ENCODE data around the gene RBP5. TPM values are rescaled to one million over a fixed set of nuclear protein-coding genes. Genes with fewer than 3 reads are reported as not detected.
"Not testable (repeated sequence)": the region's sequence is repeated elsewhere in the genome, so short reads cannot be mapped to it uniquely, and the experiment has no call there.

RBP5 gene
- polyA plus RNA-seq, 4 donors, result 18.4 to 55.4 (median 51.4) TPM

DNA sequence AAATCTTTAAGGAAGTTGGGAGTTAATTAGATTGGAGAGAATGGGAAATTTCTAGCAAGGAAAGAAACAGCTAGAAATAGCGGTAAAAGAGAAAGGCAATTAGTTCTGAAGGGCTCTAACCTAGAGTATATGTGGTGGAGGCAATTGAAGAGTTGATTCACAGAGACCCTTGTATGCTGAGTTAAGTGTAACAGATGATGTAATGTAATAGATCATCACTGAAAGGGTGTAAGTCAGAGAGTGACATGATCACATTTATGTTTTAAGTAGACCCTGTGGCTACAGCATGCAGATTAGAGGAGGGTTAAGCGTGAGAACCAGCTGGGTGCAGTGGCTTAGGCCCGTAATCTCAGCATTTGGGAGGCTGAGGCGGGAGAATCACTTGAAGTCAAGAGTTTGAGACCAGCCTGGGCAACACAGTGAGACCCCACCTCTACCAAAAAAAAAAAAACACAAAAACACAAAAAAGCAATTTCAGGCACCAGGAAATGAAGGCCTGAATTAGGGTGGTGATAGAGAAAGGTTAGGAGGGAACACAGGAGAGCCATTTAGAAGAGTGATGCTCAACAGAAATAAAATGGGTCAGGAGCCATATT lies 3.0 kb downstream of the RBP5 start:
- DNase-seq (ENCODE audit: low read depth in 4 of 4, low spot score in 3 of 4), result no peak

DNA sequence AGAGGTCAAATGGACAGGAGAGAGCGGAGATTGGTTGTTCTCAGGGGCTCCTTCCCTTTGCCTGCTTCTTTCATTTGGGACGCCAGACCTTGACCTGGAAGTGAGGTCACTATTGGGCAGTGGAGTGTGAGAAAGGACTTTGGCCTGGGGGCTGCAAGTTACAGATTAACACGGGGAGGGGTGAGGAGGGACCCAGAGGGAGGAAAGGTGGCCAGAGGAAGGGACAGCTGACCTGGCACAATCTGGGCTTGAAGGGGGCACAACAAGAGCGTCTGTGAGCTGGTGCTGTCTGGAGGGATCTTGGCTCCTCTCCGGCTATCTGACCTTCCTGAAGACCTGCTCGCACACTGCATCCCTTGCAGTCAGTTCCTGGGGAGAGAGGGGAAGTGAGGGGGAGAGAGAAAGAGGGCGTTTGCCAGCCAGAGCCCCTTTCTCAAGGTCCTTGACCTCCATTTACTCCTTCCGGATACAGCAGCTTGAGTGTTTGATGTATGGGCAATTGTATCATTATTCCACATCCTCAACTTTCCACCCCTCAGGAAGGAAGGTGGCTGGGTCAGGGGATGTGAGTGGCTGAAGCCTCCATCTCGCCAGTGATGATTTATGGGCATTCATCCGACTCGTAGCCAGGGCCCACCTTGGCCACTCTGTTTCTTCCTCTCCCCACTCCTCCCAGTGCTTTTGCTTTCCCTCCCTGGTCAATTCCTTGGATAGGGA lies 4.7 kb downstream of the RBP5 start:
- no peak for DNase-seq (ENCODE audit: low read depth in 4 of 4, low spot score in 3 of 4)

DNA sequence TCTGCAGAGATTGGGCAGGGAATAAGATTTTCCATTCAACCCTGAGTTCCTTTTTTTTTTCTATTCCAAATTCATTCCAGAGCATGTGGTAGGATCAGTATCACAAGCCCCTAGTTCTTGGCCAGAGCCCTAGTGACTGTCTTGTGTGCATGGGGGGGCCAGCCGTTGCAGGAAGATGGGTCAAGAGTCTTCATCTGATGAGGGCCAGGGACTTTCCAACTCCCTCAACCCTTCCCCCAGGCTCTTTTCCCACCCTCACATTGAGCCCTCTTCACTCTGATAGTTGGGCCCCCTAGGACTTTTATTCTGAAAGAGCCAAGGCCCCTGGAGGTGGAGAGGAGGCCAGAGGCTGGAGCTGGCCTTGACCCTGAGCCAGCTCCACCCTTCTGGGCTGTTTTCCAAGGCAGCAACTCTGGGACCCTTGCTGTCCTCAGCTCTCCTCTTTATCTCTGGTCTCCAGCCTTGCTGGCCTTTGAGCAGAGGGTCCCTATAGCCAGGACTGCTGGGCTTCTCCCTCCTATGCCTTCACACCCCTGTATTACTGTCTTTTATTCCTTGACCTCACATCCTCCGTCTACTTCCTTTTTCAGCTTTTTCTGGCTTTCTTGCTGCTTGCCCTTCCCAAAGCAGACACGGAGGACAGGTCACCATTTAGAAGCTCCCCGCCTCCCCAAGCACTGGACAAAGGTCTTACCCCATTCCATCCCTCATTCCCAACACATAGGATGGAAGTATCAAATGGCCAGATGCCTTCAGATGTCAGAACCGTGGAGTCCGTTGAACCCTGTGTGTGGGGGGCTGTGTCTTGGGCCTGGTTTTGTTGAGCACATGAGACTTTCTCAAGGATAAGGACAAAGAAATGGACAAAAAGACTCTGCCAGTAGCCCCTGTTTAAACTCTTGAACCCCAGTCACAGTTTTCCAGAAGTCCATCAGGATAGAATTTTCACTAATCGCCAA lies 5.6 kb downstream of the RBP5 start:
- no peak for DNase-seq (ENCODE audit: low read depth in 4 of 4, low spot score in 3 of 4)

DNA sequence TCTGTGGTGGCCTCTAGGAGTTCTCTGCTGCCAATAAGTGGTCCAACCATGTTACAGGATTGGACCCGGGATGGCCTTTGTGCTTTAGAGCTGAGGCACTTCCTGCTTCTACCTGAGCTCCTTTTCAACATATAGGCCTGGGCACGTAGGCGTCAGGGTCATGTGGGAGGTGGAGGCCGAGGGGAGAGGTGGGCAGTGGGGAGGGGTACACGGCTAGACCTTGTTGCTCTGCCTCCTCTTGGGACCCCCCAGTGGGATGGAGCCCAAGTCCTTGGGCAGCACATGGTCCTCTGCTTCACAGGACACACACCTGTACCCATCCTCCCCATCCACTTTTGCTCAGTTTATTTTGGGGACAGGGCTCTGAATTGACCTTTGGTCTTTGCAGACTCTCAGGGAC lies 7.4 kb downstream of the RBP5 start:
- no peak for DNase-seq (ENCODE audit: low read depth in 4 of 4, low spot score in 3 of 4)

DNA sequence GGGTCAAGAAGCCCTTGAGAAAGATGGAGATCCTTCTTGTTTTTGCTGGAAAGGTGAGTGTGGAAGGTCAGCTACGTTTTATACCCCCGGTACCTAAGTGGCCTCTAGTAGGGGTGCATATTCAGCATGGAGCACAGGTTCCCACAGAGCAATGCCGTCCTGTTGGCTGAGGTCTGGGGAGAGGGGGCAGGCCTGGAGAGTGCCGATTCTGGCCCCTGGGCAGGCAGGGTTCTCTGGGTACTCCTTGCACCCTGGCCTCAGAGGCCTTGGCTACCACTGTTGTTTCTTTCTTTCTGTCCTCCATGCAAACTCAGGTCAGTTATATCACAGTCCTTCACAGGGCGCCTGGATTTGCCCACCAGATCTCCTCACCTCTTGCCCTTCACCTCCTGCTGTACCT lies 8.5 kb downstream of the RBP5 start:
- DNase-seq (ENCODE audit: low read depth in 4 of 4, low spot score in 3 of 4), result no peak

DNA sequence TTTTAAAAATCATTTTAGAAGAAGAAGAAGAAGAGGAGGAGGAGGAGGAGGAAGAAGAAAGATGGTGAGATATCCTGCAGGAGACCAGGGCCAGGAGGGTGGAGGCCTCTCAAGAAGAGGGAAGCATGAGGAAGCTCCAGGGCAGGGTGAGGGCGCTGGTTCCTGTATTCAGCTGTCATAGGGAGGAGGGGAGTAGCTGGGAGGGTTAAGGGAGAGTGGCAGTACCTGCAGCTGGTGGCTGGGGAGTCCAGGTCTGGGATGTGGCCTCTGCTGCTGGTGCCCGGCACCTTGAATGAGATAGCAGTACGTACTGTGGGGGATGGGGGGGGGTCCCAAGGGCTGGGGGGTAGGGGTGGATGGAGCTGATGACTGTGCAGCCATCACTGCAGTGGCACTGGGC lies 9.8 kb downstream of the RBP5 start:
- no peak for DNase-seq (ENCODE audit: low read depth in 4 of 4, low spot score in 3 of 4)

DNA sequence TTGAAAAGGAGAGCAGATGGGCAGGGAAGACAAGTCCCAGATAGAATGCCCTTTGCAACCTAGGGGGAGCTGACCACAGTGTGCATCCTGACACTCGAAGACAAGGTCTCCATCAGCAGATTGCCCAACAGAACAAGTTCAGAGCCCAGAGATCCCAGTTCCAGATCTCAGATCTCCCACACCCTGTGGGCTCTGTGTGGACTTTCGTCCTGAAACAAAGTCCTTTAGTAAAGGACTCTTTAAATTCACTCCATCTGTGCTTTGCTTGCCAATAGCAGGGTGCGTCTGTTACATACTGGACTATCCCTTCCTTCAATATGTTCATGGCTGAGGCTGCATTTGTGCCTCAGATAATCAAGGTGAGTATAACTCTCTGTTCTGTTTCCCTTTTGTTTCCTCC lies 11.0 kb downstream of the RBP5 start:
- no peak for DNase-seq (ENCODE audit: low read depth in 4 of 4, low spot score in 3 of 4)

DNA sequence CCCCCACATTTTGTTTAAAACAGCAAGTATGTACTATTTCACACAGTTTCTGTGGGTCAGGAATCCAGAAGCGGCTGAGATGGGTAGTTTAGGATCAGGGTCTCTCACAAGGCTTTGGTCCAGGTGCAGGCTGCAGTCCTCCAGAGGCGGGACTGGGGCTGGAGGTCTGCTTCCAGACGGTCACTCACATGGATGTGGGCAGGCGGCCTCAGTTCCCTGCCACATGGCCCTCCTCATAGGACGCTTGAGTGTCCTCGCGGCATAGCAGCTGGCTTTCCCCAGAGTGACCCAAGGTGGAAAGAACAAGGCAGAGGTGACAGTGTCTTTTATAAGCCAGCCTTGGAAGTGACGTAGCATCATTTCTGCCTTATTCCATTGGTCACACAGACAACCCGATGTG lies 11.8 kb downstream of the RBP5 start:
- DNase-seq (ENCODE audit: low read depth in 4 of 4, low spot score in 3 of 4), result no peak

DNA sequence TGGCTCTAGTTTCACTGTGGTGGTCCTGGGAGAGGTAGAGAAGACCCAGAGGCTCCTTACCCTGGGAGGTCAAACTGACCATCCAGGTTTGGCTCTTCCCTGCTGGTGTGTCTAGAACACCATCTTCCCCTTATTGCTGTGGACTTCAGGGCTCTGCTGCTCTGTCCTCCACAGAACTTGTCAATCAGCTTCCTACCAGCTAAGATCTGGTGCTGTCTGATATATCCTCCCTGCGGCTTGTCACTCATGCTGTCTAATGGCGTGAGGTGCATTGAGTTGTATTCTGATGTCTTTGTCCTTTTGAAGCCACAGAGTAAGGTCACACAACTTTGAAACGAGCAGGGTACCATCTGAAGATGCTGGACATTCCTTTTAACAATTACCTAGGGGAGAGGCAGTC lies 12.5 kb downstream of the RBP5 start:
- no peak for DNase-seq (ENCODE audit: low read depth in 4 of 4, low spot score in 3 of 4)

DNA sequence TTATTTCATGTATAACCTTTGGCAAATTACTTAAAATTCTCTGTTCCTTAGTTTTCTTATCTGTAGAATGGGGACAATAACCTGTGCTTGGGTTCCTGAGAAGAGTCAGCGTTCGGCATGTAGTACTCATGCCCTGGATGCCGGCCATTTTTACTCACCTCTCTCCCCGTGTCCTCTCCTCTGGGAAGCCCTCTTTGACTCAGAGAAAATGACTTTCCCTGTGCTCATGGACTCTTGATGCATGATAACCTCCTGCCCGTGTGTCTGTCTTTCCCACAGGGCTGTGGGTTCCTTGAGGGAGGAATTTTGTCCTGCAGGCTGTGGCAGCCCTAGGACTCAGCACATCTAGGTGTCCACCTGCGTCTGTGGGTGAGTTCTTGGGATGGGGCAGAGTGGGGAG lies 13.8 kb downstream of the RBP5 start:
- DNase-seq (ENCODE audit: low read depth in 4 of 4, low spot score in 3 of 4), result no peak

DNA sequence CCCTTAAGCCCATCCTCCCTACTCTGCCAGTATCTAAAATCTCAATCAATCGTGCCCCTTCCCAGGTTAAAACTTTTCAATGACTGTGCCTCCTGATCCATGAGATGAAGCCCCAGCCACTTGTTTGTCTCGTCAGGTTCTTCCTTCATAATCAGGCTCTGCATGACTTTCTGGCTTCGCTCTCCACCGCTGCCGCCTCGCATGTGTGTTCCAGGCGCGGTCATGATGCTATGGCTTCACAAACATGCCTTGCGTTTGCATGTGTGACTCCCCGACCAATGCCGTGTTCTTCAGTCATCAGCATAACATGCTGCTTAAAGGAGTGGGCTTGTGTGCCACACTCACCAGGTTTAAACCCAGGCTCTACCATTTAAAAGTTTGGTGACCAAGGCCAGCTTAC lies 14.7 kb downstream of the RBP5 start:
- no peak for DNase-seq (ENCODE audit: low read depth in 4 of 4, low spot score in 3 of 4)

DNA sequence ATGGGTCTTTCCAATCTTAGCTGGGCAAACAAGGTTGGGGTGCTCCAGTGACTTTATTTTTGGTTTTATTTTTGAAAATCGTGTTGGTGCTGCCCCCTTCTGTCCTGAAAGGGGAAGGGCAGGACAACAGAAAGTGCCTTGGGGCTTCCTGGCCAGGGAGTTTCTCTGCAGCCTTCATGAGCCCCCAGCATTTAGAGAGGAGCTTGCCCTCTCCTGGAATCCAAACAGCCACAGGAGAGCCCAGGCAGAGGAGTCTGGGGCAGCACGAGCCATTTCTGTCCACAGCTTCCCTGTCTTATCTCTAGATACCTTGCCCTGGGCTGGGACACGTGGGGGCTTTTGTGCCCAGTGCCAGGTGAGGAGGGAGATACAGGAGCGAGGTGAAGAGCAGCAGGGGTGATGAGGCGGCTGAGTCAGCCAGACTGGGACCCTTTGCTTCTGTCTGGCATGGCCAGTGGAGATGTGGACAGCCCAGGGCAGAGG lies 15.3 kb downstream of the RBP5 start:
- no peak for DNase-seq (ENCODE audit: low read depth in 4 of 4, low spot score in 3 of 4)

DNA sequence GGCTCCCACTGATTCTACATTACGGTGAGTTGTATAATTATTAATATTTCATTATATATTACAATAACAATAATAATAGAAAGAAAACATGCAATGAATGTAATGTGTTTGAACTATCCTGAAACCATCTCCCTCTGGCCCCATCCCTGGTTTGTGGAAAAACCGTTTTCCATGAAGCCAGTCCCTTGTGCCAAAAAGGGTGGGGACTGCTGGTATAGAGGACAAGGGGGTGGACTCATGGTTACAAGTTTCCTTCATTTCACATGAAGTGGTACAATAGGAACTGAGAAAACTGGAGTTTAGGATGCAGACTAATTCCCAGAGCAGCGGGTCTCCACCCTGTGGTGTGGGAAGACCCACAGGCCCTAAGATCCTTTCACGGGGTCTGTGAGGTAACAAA lies 16.6 kb downstream of the RBP5 start:
- DNase-seq (ENCODE audit: low read depth in 4 of 4, low spot score in 3 of 4), result no peak

DNA sequence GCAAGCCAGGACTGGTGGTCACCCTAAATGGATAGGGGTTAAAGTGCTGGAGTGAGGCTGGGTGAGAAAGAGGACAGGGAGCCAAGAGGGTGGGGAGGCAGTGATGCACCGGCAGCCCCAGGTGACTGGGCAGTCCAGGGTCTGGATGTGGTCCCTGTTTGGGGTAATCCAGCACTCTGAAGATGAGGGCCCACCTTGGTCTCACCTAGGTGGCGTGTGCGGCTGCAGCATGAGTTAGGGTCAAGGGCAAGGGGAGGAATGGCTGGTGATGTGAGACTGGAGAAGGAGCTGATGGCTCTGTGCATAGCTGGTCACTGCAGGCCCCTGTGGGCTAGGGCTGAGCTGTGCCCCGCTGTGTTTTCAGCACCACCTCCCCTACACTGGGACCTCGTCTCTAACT lies 18.0 kb downstream of the RBP5 start:
- DNase-seq (ENCODE audit: low read depth in 4 of 4, low spot score in 3 of 4), result no peak

DNA sequence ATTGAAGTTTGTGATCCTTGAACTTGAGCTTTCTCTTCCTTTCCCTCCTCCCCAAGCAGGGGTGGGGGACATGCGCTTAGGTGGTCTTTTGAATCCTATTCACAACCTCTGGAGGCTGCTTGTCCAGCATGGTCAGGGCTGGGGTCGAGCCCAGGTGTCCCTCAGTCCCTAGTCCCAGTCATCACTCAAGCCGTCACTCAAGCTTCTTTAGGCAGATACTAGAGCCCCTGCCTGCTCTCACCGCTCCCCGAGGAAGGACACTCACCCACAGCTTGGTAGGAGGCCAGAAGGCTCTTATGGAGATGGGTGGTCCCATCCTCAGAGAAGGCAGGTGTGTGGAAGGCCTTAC lies 19.1 kb downstream of the RBP5 start:
- no peak for DNase-seq (ENCODE audit: low read depth in 4 of 4, low spot score in 3 of 4)

DNA sequence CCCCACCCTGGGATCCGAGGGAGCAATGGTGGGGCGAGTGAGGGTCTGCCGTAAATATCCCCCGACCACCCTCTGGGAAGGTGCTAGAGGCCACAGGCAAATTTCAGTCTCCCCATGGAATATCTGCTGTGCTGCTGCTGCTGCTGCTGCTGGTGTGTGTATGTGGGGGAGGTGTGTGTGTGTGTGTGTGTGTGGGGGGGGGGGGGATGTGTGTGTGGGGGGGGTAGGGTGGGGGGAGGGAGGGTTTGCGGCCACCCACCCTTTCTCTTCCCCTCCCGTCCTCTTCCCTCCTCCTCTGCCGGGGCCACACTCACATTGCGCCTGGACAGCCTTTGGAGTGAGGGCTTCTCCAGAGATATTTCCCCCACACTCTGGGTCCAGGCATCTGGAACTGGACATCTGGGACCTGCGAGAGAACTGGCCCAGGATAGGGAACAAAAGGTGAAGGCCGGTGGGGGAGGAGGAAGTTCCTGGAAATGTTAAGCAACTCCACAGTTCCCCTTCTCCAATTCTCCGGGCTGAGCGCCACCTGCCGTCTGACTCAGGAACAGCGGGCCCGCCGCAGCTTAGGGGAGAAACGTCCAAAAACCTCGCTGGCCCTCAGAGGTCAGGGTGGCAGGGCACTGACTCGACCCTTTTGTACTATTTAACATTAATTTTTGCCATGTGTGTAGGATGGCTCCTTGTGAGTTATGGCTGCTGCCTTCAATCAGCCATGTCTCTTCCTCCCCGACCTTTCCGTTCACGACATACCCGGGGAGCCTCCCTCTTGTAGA lies 19.7 kb downstream of the RBP5 start, which contains the start of gene C1RL:
Gene C1RL, minus strand, starts transcription at position 419 of the 776 bp plus-strand sequence. Its CDS starts 34 bp downstream, at position 385.
- DNase-seq (ENCODE audit: low read depth in 4 of 4, low spot score in 3 of 4), result peak in 2 of 4 donors; percentile 76 to 79

DNA sequence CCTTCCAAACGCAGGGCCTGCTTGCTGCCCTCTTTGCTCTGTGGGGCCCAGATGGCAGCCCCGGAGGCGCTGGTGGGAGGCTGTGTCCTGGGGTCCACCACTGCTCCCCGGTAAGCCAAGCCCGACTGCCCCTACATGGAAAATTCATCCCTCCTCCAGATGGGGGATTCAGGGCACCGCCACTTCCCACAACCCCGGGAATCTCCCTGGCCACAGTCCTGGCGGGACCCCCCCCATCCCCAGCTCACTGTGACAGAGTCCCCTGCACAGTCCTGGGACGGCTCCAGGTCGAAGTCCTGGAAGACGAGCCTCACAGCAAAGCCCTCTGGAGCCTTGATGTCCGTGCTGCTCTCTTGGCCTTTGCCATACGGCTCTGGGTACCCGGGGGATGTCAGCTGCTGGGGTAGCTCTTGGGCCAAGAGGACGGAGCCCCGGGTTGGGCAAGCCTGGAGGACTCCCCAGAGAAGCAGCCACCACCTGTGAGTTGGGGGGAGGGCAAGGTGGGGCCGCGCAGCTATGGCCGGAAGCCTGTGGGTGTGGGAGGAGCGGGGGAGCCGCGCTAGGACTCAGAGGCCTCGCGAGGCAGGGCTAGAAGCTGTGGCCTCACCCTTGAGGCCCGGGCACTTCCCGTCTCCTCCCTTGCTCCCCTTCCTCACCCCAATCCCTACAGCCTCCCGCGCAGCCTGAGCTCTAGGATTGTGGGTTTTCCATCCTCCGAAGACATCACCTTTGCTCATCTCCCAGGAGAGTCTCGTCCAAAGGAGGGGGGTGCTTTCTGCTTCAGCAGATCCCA lies 20.5 kb downstream of the RBP5 start:
- DNase-seq (ENCODE audit: low read depth in 4 of 4, low spot score in 3 of 4), result no peak

DNA sequence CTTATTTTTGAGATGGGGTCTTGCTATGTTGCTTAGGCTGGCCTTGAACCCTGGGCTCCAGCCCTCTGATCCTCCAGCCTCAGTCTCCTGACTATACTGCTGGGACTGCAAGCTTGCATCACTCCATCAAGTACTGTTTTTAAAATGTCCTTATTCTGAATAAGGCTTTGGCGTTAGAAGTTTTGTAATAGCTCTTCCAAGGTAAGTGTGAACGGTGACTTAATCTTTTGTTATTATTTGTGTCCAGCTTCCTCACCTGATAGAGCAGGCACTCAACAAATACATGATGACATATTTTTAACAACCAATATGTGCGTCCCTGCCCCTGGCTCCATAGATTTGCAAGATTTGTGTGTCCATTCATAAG lies 21.1 kb downstream of the RBP5 start:
- DNase-seq (ENCODE audit: low read depth in 4 of 4, low spot score in 3 of 4), result no peak

DNA sequence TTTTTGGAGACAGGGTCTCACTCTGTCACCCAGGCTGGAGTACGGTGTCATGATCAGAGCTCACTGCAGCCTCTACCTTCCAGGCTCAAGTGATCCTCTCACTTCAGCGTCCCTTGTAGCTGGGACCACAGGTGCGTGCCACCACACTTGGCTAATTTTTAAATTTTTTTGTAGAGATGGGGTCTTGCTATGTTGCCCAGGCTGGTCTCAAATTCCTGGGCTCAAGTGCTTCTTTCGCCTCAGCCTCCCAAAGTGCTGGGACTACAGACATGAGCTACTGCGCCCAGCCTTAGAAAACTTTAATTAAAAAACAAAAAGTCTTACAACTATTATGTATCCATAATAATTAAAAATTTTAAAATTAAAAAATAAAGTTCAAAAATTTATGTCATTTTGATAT lies 21.5 kb downstream of the RBP5 start:
- DNase-seq (ENCODE audit: low read depth in 4 of 4, low spot score in 3 of 4), result not testable (repeated sequence)

DNA sequence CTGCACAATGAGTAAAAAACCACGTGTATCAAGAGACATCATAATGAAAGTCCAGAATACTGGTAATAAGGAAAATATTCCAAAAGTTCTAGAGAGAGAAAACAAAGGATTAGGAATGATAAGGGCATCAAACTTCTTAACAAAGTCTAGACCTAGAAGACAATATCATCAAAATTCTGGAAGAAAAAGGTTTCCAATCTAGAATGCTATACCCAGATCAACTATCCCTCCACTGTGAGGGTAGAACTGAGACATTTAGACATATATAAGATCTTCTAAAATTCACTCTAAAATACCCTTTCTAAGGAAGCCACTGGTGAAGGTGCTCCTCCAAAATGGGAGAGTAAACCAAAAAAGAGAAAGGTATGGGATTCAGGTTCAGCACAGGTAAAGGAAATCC lies 22.6 kb downstream of the RBP5 start:
- no peak for DNase-seq (ENCODE audit: low read depth in 4 of 4, low spot score in 3 of 4)
